Loucy (cell line): ENCODE data around the gene SAC3D1.

Experiments used
- H2AFZ ChIP-seq: fragments of 200-600 bp; sonication (generic); 2 replicates; pipeline ENCODE4 v1.6.0; 2016; ENCODE audit warnings: antibody characterized with exemption, mild to moderate bottlenecking, low read length, moderate library complexity
- H3F3A ChIP-seq: fragments of 200-600 bp; 2 replicates; pipeline ENCODE4 v1.6.0; 2016; ENCODE audit warnings: antibody characterized with exemption, low read depth, mild to moderate bottlenecking
- H3K27me3 ChIP-seq: fragments of 200-600 bp; sonication (generic); 2 replicates; pipeline ENCODE4 v1.6.1; 2014; ENCODE audit warnings: low read length, mild to moderate bottlenecking; ENCODE audit not compliant: insufficient read depth, poor library complexity, severe bottlenecking
- H3K36me3 ChIP-seq: fragments of 200-600 bp; sonication (generic); 2 replicates; pipeline ENCODE4 v1.6.1; 2016; ENCODE audit warnings: low read length; ENCODE audit not compliant: insufficient read depth
- H3K4me1 ChIP-seq: fragments of 200-600 bp; sonication (generic); 2 replicates; pipeline ENCODE4 v1.5.1; 2014; ENCODE audit warnings: low read length, mild to moderate bottlenecking; ENCODE audit not compliant: insufficient read depth, poor library complexity, severe bottlenecking
- H3K4me2 ChIP-seq: fragments of 200-600 bp; sonication (generic); 2 replicates; pipeline ENCODE4 v1.6.0; 2014; ENCODE audit warnings: antibody characterized with exemption, low read length, low read depth, mild to moderate bottlenecking; ENCODE audit not compliant: poor library complexity, severe bottlenecking
- H3K4me3 ChIP-seq: fragments of 200-600 bp; sonication (generic); 2 replicates; pipeline ENCODE4 v1.5.1; 2014; ENCODE audit warnings: low read length, mild to moderate bottlenecking, mixed read lengths; ENCODE audit not compliant: poor library complexity, severe bottlenecking
- H3K79me2 ChIP-seq: fragments of 200-600 bp; sonication (generic); 2 replicates; pipeline ENCODE4 v1.6.1; 2014; ENCODE audit warnings: low read length; ENCODE audit not compliant: insufficient read depth
- H3K9ac ChIP-seq: fragments of 200-600 bp; sonication (generic); 2 replicates; pipeline ENCODE4 v1.6.0; 2014; ENCODE audit warnings: mild to moderate bottlenecking, low read depth, low read length, moderate library complexity; ENCODE audit not compliant: poor library complexity, severe bottlenecking
- H3K9me2 ChIP-seq: fragments of 200-600 bp; sonication (generic); replicated peaks from 2 replicates; pipeline ENCODE4 v1.6.1; 2016; ENCODE audit warnings: low read depth, low read length, mixed read lengths
- H3K9me3 ChIP-seq: fragments of 200-600 bp; sonication (generic); 2 replicates; pipeline ENCODE4 v1.6.1; 2014; ENCODE audit warnings: mild to moderate bottlenecking, antibody characterized with exemption, low read length, low read depth; ENCODE audit not compliant: insufficient read depth
- H4K20me1 ChIP-seq: fragments of 200-600 bp; sonication (generic); 2 replicates; pipeline ENCODE4 v1.6.0; 2014; ENCODE audit warnings: antibody characterized with exemption, low read length, mild to moderate bottlenecking; ENCODE audit not compliant: insufficient read depth, poor library complexity, severe bottlenecking
- EZH2phosphoT487 ChIP-seq: fragments of 200-600 bp; IDR thresholded peaks from 2 replicates; pipeline ENCODE4 v1.6.1; 2018; ENCODE audit warnings: antibody characterized with exemption, mild to moderate bottlenecking, moderate library complexity, borderline replicate concordance
- TF ChIP-seq, protein P1 (sequence below): fragments of 200-600 bp; sonication (generic); conservative IDR thresholded peaks from 2 replicates; pipeline ENCODE4 v1.5.1; 2014; ENCODE audit warnings: mild to moderate bottlenecking, antibody characterized with exemption, low read length

The SAC3D1 gene

DNA sequence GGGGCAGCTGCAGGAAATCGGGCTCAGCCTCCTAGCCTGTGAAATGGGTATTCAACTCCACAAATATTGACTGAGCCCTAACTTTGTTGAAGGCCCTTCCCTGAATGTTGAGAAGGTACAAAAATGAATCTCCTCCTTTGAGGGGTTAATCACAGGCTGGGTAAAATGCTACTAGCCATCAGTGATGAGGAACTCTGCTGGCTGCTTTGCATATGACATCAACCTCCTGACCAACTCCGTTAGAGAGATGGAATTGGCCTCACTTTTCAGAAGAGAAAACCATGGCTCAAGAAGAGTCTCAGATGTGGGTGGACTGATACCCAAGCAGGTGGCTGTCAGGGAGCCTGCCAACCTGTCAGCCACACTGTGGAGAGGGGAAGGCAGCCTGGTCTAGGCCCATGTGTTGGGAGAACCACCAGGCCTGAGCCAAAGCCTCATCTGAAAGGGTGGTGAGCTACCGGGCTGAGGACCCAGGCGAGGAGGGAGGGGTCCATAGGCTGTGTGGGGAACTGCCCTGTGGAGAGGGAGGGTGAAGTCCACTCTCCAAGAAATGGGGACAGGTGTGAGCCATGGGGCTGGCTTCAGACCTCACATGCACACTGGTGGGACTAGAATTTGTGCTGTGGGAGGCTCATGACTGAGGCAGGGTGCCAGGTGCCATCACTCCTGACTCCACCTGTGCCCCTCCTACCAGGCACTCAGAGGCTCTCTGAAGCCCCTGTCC, 31.1 kb downstream of the SAC3D1 start:
- peaks cover 14% of the 10 kb centered on the region for H3K79me2 ChIP-seq
- no peaks in the 10 kb centered on the region for H3K27me3 ChIP-seq
- no peak overlapping the region for H3K4me2 ChIP-seq
- no peaks in the 10 kb centered on the region for H3K9me2 ChIP-seq
- H3K4me3 ChIP-seq, result no peak overlapping the region
- H3K9me3 ChIP-seq, result no peaks in the 10 kb centered on the region
- no peaks in the 10 kb centered on the region for H3F3A ChIP-seq
- H3K9ac ChIP-seq, result no peak overlapping the region
- no peaks in the 10 kb centered on the region for H3K4me1 ChIP-seq
- H4K20me1 ChIP-seq, result no peaks in the 10 kb centered on the region
- no peak overlapping the region for H2AFZ ChIP-seq
- TF ChIP-seq, protein P1, sequence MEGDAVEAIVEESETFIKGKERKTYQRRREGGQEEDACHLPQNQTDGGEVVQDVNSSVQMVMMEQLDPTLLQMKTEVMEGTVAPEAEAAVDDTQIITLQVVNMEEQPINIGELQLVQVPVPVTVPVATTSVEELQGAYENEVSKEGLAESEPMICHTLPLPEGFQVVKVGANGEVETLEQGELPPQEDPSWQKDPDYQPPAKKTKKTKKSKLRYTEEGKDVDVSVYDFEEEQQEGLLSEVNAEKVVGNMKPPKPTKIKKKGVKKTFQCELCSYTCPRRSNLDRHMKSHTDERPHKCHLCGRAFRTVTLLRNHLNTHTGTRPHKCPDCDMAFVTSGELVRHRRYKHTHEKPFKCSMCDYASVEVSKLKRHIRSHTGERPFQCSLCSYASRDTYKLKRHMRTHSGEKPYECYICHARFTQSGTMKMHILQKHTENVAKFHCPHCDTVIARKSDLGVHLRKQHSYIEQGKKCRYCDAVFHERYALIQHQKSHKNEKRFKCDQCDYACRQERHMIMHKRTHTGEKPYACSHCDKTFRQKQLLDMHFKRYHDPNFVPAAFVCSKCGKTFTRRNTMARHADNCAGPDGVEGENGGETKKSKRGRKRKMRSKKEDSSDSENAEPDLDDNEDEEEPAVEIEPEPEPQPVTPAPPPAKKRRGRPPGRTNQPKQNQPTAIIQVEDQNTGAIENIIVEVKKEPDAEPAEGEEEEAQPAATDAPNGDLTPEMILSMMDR, result no peak
- TF ChIP-seq EZH2phosphoT487, result no peak
- peaks cover 9% of the 10 kb centered on the region; the same call in 1 of the 2 replicates for H3K36me3 ChIP-seq

DNA sequence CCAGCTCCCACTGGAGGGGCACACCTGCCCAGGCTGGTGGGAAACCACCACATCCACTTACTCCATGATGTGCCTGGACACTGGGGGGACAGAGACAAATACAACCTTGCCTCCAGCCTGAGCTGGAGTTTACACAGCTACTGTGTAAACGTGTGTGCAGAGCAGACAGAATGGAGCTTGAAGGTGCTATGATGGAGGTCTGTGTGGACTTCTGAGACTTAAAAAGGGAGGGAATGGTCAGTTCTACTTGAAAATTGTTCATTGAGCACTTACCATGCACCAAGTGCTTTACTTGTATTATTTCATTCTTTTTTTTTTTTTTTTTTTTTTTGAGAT, 31.6 kb downstream of the SAC3D1 start:
- Histone ChIP-seq H3K9me3 (no peaks in the 10 kb centered on the region), H3K27me3 (no peaks in the 10 kb centered on the region), H4K20me1 (peaks cover under 1% of the 10 kb centered on the region), H2AFZ (no peak overlapping the region), H3K4me1 (peaks cover 3% of the 10 kb centered on the region), H3F3A (no peaks in the 10 kb centered on the region), H3K79me2 (peaks cover 19% of the 10 kb centered on the region), H3K9me2 (no peaks in the 10 kb centered on the region), H3K9ac (no peak overlapping the region), H3K4me2 (no peak overlapping the region), H3K4me3 (no peak overlapping the region), H3K36me3 (peaks cover 9% of the 10 kb centered on the region; the same call in 1 of the 2 replicates)
- TF ChIP-seq, protein P1, result no peak
- TF ChIP-seq EZH2phosphoT487, result no peak

DNA sequence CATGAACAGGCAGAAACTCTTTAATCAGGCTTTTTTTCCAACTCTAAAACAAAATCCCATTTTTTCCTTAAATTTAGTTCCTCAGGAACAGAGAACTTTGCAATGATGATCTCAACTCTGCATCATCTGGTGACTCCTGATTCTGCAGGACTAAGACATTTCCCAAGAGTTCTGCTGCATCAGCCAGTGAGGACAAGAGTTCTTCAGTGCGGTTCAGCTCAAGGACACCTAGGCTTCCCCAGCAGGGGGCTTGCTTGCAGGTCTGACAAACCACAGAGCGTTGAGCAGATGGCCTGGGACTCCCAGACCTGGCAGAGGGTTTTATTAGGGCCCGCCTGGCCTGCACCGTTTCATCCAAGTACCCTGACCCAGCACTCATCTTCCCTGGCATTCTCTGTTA, 36.4 kb downstream of the SAC3D1 start:
- Histone ChIP-seq H3K36me3 (peaks cover 20% of the 10 kb centered on the region; the same call in 1 of the 2 replicates), H3K4me3 (peak overlapping the region; percentile 51), H3K79me2 (peaks cover 65% of the 10 kb centered on the region), H3K27me3 (no peaks in the 10 kb centered on the region), H3F3A (no peaks in the 10 kb centered on the region), H4K20me1 (peaks cover 19% of the 10 kb centered on the region), H3K9me2 (no peaks in the 10 kb centered on the region), H2AFZ (no peak overlapping the region), H3K9ac (peak overlapping the region; percentile 18), H3K4me2 (peak overlapping the region; percentile 68), H3K4me1 (peaks cover 24% of the 10 kb centered on the region), H3K9me3 (no peaks in the 10 kb centered on the region)
- TF ChIP-seq EZH2phosphoT487, result no peak
- TF ChIP-seq, protein P1, result no peak; the same call in 1 of the 2 replicates
